GM19438 (cell line): ENCODE results near the gene USH2A.

Experiments
- ATAC-seq: cut with Tn5 transposase; IDR thresholded peaks from one replicate; pipeline ENCODE4 v1.9.1; 2021; ENCODE audit warnings: low read depth; ENCODE audit not compliant: unreplicated experiment

USH2A gene

DNA sequence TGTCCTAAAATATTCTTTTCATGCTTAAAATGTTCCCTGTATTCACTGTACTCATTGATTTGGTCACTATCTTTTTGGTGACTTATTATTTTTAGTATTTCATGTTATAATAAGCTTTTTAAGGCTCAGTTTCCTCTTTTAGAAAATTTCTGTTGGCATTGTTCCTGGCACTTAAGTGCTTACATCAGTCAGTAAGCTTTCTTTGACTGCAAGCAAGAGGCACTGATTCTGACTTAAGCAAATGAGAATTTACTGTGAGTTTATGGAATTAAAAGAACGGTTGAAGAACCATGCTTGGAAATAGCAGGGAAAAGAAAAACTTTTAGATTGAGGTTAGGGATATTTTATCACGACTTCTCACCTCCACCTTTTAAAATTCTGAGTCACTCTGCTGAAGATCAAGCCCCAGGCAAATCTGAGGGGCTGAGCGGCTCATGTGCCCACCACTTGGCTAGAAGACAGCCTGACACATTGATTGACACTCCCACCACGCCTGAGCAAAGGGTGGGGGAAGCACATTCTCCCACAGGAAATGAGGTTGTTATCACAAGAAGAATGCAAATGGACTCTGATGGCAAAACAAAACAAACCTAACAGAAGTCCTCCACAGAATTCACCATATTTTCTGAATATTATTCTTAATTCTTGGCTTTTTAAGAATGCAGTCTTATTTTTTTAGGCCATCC lies 753.3 kb downstream of the USH2A start:
- ATAC-seq, result no peak

DNA sequence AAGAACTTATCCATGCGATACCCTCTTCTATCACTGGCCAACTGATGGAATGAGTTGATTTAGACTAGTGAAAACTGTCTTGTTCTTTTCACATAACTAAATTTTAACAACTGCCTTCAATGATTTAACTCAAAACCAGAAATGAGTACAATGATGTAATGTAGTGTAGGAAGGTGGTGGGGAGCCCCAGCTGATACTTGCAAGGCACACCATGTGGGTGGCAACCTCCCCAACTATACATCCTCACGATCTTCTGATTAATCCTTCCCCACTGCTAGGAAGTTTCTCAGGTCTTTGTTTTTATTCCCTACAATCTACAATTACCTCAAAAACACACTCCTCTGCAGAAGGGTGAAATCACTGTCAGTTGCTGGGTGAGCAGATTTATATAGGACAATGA lies 755.5 kb downstream of the USH2A start:
- no peak for ATAC-seq

DNA sequence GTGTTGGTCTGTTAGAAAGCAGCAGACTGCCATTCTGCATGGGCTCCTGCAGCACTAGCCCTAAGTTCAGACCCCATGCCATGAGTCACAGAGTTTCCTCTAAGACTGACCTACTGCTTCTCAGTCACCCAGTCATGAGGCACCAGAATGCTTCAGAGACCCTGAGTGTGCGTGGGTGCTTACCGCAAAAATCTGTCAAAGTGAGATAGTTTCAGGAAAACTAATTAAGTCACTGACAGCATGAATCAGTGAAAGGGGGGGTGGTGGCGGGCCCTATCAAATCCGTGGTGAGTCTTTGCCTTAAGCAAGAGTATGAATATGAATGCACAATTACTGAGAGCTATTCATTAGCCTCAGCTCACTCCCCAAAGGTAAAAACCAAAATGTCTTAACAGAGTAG lies 758.0 kb downstream of the USH2A start:
- ATAC-seq, result no peak

DNA sequence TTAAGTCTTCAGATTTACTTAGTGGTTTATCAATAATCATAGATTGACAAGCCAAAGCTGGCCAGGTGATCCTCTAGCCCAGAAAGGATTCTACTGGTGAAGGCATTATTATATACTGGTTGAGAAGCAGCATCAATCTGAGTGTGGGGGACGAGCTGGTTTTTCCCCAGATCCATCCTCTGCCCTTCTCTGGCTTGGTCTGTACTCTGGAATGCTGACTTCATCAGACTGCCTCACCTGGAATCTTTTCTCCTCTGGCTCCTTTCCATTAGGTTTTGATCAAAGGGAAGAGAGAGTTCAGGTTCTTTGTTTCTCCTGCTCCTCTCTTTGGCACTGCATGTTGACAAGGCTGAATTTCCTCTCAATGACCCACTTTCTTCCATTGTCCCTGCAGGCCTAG lies 762.2 kb downstream of the USH2A start:
- no peak for ATAC-seq

DNA sequence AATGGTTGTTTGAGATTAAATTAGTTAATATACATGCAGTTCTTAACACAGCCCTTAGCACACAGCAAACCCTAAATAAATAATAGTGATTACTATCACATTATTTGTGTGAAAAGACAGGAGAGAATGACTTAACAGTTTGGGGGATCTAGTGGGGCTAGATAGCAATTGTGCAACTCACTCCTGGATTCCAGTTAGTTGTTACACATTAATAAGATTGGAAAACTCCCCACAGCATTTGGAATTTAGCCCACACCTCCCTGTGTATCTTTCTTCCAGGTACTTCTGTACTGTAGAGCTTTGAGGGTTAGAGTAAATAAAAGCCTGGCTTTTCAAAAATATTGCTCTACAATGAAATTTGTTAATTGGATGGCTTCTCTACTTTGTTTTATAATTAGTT lies 763.0 kb downstream of the USH2A start:
- ATAC-seq, result no peak

DNA sequence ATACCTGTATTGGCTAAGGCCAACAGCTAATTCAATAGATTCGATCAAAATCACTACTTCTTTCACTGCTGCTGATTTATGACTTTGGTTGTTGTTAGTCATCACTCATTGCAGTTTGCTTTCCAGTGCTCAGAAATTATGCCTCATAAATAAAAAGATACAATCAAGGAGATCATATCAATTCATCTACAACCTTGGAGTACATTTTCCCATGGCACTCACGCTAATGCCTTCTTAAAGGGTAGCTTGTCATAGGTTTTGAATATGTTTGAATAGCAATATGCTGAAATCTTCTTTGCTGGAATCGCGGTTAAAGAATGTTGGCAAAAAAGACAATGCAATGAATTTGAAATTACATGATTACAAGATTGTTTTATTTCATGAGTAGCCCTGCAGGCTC lies 766.2 kb downstream of the USH2A start:
- ATAC-seq, result no peak

DNA sequence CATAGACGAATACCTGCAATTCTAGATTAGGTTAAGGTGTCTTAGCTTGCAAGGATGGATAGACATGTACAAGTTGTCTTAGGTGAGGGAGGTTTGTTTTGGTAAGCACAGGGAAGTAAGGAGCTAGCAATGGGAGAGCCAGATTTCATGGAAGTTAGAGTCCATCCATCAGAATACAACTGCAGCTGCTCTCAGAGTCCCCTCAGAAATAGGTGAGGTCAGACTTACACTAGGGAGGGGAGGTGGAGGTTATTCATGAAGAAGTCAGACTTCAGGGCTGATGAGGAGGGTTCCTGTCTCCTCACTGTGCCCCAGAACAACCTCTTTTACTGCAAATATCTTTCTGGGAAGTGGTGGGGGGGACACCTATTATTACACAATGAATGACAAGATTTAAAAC lies 770.9 kb downstream of the USH2A start:
- no peak for ATAC-seq

DNA sequence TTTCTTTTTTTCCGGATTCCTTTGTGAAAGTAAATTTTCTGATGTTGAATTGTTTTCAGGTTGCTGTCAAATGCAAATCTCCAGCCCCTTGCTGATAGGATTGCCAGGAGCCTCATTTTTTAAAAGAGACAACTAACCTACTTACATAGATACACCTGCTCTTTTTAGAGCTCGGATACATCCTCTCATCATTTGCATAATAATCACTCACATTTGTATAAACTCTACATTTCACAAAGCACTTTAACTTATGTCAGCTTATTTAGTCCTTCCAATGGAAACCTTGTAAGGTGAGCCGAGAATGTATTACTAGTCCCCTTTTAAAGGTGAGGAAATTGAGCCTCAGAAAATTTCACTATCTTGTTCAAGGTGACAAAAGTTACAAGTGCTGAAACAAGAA lies 771.4 kb downstream of the USH2A start:
- ATAC-seq, result no peak

DNA sequence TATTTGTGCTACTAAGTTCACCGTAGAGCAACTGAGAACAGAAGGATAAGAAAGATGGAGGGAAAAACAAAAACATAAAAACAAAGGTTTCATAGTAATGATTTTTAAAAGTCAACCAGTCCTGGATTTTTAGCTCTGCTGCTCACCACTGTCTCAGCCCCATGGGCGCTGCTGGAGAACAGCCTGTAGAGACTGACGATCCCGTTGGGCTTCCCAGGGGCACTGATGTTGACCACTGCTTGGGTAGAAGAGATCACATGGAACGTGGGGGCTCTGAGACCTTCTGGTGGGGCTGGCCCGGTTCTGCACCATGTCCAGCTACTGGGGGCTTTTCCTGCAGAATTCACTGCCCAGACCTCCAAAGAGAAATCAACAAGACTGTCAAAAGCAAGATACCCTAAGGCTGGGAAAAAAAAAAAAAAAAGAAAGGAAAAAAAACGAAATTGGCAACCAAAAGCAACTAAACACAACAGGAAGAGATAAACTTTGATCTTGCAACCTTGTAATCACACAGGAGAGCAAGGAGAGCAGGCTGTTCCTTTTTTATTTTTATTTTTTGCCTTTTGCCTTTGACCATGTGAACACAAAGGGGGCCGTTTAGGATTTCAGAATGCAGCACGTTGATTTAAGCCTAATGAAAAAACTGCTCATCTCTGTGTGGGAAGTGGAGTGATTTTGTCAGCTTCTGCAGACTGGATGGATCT lies 772.6 kb downstream of the USH2A start:
- ATAC-seq, result no peak

DNA sequence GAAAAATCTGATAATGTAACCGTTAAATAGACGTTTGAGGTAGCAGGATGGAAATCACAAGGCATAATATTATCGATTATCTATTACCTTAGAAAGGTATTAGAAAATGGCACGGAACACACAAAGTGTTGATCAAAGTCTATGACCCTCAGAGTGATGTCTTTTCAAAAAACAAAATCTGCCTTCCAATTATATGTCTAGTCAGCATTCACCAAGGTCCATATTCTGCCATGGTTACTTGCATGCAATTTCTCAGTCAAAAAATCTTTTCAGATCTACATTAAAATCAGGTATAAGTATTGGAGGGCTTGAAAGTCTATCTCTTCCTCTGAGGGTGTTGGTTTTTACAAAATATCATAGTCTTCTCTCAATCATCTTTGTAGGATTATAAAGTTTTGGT lies 774.3 kb downstream of the USH2A start:
- ATAC-seq, result no peak

DNA sequence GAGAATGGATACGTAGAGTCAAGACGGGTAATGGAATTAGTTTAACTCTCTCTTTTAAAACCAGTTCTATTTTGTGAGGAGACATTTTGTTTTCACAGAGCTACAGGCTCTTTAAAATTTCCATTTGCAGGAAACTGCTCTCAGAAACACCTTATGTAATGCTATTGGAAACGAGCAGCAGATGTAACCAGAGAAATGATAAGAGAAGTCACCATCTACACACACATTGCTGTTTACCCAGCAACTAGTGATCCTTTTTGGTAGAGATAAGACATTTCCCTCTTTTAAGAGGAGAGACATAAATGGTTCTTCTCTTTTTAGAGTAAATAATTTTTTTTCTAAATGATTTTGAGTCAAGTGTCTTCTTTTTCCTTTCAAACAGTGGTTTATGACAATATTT lies 775.5 kb downstream of the USH2A start:
- ATAC-seq, result no peak

DNA sequence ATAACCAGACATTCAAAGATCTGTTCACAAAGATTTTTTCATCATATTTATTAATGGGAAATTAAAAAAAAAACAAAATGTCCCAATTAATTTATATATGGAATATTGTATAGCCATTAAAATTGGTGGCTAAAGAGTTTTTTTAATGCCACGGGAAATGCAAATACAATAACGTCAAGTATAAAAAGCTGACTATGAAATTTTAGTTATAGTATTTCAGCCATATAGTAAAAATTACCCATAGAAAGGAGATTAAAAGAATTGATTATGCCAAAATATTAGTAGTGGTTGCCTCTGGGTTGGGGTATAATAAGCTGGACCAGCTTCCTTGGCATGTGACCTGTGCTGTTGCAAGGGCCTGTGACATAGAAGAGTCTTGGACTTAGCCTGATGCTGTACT lies 777.4 kb downstream of the USH2A start:
- ATAC-seq, result no peak

DNA sequence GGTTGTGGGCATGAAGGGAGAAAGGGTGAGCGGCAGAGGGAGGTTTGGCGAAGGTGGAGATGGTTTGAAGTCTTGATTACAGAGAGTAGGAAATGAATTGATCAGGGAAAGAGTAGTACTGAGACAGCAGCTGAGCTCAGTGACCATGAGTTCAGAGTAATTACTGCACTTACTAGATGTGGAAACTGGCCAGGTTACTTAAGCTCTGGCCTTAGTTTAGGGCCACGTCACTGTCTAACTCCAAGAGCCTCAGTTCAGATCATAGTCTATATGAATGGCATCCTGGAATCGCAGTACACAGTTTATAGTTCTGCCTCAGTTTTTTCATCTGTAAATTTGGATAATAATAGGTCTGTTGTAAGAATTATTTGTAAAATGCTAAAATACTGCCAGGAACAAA lies 778.1 kb downstream of the USH2A start:
- ATAC-seq, result no peak

DNA sequence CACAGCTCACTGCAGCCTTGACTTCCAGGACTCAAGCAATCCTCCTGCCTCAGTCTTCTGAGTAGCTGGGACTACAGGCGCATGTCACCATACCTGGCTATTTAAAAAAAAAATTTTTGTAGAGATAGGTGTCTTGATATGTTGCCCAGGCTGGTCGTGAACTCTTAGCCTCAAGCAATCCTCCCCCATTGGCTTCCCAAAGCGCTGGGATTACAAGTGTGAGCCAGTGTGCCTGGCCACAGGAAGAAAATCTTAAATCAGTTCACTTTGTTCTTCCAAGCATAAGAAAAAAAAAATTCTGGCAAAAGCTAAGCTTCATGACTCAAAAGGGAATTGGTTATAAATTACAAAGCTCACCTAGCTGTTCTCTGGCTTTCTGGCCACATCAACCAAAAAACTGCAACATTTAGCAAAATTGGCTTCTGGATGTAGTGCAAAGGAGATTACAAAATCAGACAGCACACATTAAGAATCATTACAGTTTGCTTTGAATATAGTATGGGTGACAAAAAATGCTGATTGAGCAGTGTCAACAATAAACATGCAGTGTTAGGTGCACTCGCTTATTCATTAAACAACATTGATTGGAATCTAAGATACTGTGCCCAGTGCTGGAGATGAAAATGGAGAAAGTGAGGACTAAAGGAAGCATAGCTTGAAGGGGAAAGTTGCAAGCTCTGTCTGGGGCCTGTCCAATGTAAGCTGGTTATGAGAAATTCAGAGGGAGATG lies 779.5 kb downstream of the USH2A start:
- ATAC-seq, result no peak

DNA sequence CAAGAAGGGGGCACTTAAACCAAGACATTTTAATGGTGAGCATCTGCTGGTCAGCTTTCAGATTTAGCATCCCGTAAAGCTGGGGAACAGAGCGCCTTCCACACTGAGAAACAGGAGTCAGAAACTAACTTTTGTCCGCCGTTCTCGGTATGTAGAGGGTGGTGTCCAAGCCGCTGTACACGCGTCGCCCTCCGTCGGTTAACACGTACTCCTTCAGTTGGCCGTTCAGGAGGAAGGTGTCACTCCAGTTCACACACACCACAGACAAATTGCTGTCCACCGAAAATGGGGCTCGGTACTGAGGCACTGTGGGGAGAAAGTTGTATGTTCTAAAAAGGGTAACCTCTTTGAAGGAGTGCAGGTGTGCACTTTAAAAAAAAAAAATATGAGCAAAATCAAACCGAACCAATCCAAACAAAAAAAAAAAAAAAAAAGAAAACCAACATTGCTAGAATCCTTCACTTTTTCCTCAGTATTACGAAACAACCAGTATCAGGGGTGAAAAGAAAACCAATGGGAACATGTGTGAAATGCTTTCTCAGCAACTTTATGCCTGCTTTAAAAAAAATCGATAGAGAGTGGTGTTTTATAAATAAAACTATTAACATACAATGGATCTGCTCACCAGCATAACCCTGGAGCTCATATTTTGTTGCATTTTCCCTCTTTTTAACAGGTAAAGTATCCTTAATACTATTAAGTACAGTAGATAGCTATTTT lies 782.7 kb downstream of the USH2A start:
- no peak for ATAC-seq

DNA sequence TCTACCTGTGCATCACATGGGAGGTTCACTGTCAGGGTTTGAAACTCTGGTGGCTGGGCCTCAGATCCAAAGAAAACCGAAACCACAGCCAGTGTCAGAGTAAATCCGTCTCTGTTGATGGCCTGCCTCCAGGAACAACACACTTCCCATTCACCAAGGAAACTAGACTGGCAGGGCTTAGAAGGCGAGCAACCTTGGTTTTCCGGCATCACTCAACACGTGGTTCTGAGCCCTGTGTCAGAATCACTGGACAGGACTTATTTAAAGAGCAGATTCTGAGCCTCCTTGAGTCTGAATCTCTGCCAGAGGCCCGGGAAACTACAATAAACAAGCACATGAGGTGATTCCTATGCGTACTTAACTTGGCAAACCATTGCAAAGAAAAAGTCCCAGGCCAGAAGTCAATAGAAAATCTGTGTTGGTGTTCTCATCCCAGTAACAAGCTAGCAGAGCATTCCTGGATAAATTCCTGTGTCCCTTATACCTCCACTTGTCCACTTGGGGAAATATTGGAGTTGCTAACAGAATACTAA lies 786.1 kb downstream of the USH2A start:
- no peak for ATAC-seq

DNA sequence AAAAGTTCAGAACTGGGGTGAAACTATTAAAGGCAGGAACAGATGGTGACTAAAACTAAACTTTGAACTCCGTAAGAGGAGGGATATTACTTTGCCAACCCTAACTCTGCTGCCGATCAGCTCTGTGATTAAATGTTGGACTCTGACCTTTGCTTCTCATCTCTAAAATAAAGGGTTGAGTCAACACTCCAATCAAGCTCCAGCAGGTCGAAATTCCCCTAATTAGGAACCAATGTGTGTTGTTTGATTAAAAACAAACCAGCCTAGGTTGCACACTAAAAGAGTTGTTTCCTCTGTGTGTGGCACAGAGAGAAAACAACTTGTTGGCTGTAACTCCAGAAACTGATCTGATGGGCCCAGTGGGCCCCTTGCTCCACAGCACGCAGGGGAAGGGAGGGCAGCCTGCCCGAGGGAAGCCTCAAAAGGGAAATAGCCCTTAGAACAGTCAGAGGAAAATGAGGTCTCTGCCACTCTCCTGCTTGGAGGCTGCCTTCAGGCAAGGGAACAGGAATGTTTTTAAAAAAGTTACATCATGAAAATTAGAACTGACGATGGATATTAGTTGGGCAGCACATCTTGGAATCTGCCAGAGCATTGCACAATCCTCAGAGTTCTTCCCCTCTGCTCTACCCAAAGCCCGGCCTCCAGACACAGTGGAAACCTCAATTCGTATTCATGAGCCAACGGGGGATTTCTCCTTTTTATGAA lies 786.8 kb downstream of the USH2A start:
- no peak for ATAC-seq

DNA sequence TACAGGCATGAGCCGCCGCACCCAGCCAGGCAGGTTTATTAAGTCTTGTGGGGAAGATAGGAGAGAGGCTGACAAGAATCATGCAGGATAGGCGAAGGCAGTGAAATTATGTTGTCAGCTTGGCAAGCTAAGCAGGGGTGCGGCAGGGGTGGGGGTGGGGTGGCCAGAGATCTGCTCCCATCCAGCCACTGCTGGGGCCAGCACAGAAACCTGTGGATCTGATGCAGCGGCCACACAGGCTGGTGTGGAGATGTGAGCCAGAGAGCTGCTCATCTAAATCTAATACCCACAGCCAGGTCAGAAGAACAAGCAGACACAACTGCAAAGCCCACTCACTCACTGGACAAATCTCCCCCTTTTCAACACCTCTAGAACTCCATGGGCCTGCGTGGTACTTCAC lies 787.4 kb downstream of the USH2A start:
- no peak for ATAC-seq

DNA sequence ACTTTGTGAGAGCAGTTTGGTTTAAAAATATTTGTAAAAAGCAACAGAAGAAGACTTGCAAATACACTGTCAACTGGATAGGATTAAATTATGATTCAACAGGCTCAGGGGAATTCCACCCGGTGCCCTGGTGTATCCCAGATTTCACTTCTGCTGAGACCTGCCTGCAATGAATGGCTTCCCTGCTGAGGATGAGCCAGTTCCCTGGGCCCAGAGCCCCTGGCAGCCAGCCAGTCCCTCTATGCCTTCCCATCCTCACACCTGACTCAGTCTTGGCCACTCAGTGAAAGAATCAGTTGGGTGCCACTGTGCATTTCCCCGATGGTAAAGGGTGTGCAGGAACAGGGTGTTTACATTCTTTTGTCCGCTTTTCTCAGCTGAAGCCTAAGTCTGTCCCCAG lies 791.8 kb downstream of the USH2A start:
- no peak for ATAC-seq

DNA sequence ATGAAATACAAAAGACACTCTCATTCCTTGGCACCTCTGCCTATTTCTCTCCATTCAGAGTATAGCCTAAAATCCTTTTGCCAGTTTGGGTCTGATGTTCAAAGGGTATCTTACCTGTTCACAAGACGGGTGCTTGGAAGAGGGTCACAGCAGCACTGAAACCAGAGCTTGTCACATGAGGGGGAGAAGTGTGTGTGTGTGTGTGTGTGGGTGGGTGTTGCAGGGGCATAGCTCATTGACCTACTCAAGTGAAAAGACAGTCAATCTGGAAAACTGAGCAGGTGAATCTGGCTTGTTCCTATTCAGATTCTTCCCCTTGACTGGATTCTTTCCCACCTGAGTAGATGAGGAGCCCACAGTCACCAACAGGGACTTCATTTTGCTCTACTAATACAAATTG lies 792.2 kb downstream of the USH2A start:
- ATAC-seq, result no peak
